Hematopoietic multipotent progenitor cell treated with erythropoietin and hydrocortisone succinate and interleukin-3 and kit ligand, for 8 days (in vitro differentiated cells): ENCODE measurements around the gene XAGE3.

ENCODE experiments used
- DNase-seq: peaks from one replicate; pipeline ENCODE4 v3.0.0-alpha.2; 2015

The XAGE3 gene

GRCh38 chrX:52839137-52839536, 28.7 kb downstream of the XAGE3 start:
- no peak for DNase-seq

GRCh38 chrX:52830551-52830950, 37.3 kb downstream of the XAGE3 start:
- DNase-seq = no peak

GRCh38 chrX:52824608-52825007, 43.3 kb downstream of the XAGE3 start:
- DNase-seq = no peak

- DNase-seq = no peak
Measured at GRCh38 chrX:52821079-52821760, 46.7 kb downstream of the XAGE3 start.

GRCh38 chrX:52819788-52820187, 48.1 kb downstream of the XAGE3 start:
- DNase-seq = no peak
